Upper lobe of left lung (tissue), 4 donors: ENCODE measurements around the gene TNXB.
"Not testable (repeated sequence)": the region's sequence is repeated elsewhere in the genome, so short reads cannot be mapped to it uniquely, and the experiment has no call there.

ENCODE experiments used
- CTCF ChIP-seq, 6 experiments: fragments of 450-650 bp in 4 of 6; fragments of 200-600 bp in 2 of 6; sonication (generic) in 2 of 6; IDR thresholded peaks; one replicate each; pipeline ENCODE4 v1.5.1; 2016 to 2019; ENCODE audit warnings: antibody characterized with exemption in 6 of 6
- POLR2A ChIP-seq, 4 donors: fragments of 450-650 bp; IDR thresholded peaks; one replicate each; pipeline ENCODE4 v1.5.1; 2016 to 2017; ENCODE audit warnings: antibody characterized with exemption in 4 of 4, mild to moderate bottlenecking in 2 of 4
- POLR2AphosphoS5 ChIP-seq, 2 donors: sonication (generic); formaldehyde crosslinking; IDR thresholded peaks; one replicate each; pipeline ENCODE4 v1.5.1; 2017; ENCODE audit warnings: antibody characterized with exemption in 2 of 2

GRCh38 chr6:32002546-32003268 is 106.4 kb downstream of the TNXB start:
- TF ChIP-seq CTCF, POLR2A, POLR2AphosphoS5 (IDR thresholded peaks at IDR 0.05): not testable (repeated sequence)
